Activated T-cell treated with anti-CD3 and anti-CD28 coated beads, Interleukin-2, amount 50 U/mL, for 72 hours (primary cell): Measurements from ENCODE around the gene MYOZ3. TPM values are rescaled to one million over a fixed set of nuclear protein-coding genes. Genes with fewer than 3 reads are reported as not detected.

ENCODE experiments used
- ATAC-seq, 2 donors: fragments of 150-1000 bp; cut with Tn5 transposase; replicated peaks in 1 of 2; 2 replicates each; pipeline ENCODE4 v1.10.0; 2021; ENCODE audit warnings: moderate library complexity in 2 of 2, mild to moderate bottlenecking in 1 of 2
- DNase-seq, 2 donors: peaks; one replicate each; pipeline ENCODE4 v3.0.0; 2021 to 2022; ENCODE audit warnings: mixed read lengths in 1 of 2
- H3K27ac Mint-ChIP-seq: one replicate; pipeline ENCODE4 v1.8.0; 2022; ENCODE audit warnings: mild to moderate bottlenecking, moderate library complexity, mixed read lengths
- H3K27me3 Mint-ChIP-seq: one replicate; pipeline ENCODE4 v1.8.0; 2022; ENCODE audit warnings: low read depth, mixed read lengths
- H3K36me3 Mint-ChIP-seq, 2 donors: one replicate each; pipeline ENCODE4 v1.8.0; 2022; ENCODE audit warnings: mixed read lengths in 2 of 2, mild to moderate bottlenecking in 1 of 2; ENCODE audit not compliant: insufficient read depth in 2 of 2
- H3K4me1 Mint-ChIP-seq: one replicate; pipeline ENCODE4 v1.8.0; 2022; ENCODE audit warnings: low read depth, mixed read lengths
- H3K4me3 Mint-ChIP-seq, 2 donors: one replicate each; pipeline ENCODE4 v1.8.0; 2022; ENCODE audit warnings: mild to moderate bottlenecking in 2 of 2, mixed read lengths in 2 of 2, moderate library complexity in 2 of 2
- H3K9me3 Mint-ChIP-seq, 2 donors: one replicate each; pipeline ENCODE4 v1.8.0; 2022; ENCODE audit warnings: mixed read lengths in 2 of 2
- total RNA-seq, 2 donors: library from RNA; stranded (reverse); gene quantifications; one replicate each; pipeline ENCODE4 v1.2.3, GENCODE V29; 2022

The MYOZ3 gene
- total RNA-seq, 2 donors from 2014 or later: 0.16 TPM; not detected in 1

DNA sequence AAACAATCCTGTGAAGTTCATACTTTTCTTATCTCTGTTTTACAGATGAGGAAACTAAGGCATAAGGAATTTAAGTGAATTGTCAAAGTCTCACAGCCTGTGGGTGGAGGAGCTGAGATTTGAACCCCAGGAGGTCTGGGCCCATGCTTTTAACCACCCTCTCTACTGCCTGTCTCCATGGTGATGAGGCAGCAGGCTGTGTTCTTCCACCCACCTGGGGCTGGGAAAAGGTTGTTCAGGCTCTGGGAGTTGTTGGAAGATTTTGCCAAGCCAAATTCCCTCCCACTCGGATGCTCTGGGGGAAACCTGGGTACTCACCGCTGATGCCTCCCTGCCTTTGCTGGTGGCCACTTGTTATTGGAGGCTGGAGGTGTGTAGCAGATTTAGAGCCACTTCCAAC lies 38.9 kb upstream of the MYOZ3 start:
- no peak for ATAC-seq
- no peaks in the 10 kb centered on the region for H3K9me3 Mint-ChIP-seq
- H3K36me3 Mint-ChIP-seq: peaks cover 0 to 2% of the 10 kb centered on the region in 2 donors
- peaks cover 18% of the 10 kb centered on the region for H3K4me1 Mint-ChIP-seq
- H3K27ac Mint-ChIP-seq: no peak overlapping the region
- peaks cover 17% of the 10 kb centered on the region for H3K27me3 Mint-ChIP-seq
- DNase-seq: no peak
- no peak overlapping the region for H3K4me3 Mint-ChIP-seq

DNA sequence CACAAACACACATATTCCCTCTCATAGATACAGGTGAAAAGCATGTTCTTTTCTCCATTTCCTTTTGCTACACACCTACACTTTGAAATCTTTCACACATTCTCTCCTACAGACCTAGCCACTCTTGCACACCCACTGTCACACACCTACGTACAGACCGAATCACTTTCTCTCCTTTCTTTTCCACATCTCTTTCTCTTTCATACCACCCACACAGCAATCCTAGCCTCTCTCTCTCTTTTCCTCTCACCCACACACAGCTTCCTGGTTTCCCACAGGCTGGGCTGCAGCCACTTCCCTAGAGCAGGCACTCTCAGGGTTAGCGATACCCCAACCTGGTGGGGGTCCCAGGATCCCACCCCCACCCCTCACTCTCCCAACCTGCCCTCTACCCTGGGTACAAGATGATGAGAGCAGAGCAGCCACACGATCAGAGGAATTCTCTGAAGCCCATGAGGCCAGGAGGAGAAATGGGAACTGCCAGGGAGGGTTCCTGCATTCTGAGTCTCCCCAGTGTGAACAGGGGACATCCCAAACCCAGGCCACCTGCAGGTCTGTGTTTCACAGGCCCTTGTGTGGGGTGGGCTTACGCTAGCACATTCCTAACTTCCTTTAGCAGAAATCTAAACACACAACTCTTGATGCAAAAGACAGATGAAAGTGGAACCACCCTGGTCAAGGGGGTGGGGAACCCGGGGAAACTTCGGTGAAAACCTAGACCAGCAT lies 37.7 kb upstream of the MYOZ3 start:
- Mint-ChIP-seq H3K36me3 (peaks cover 0 to 2% of the 10 kb centered on the region in 2 donors), H3K4me1 (peaks cover 18% of the 10 kb centered on the region), H3K4me3 (peak overlapping the region; percentile 83 to 85), H3K9me3 (no peaks in the 10 kb centered on the region), H3K27me3 (peaks cover 17% of the 10 kb centered on the region), H3K27ac (no peak overlapping the region)
- DNase-seq: no peak
- peak in 1 of 2 donors; percentile 10 for ATAC-seq

DNA sequence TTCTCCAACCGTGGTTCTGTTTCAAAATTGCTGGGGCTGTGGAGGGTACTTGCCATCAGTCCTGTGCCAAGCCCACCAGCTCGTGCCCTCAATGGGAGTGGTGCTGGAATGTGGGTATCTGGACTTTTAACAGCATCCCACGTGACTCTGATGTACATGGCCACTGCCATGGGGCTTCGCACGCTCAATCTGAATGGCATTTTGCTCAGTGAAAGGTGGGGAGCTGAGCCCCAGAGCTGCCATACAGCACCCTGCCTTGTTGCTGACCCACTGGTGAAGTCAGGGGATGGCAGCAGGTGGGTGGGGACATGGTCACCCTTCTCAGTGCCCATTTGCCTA lies 37.2 kb upstream of the MYOZ3 start:
- peaks cover 17% of the 10 kb centered on the region for H3K27me3 Mint-ChIP-seq
- ATAC-seq (peak in 1 of 2 donors; percentile 26), DNase-seq (no peak)
- peaks cover 18% of the 10 kb centered on the region for H3K4me1 Mint-ChIP-seq
- H3K36me3 Mint-ChIP-seq: peaks cover 0 to 2% of the 10 kb centered on the region in 2 donors
- no peaks in the 10 kb centered on the region for H3K9me3 Mint-ChIP-seq
- H3K27ac Mint-ChIP-seq: no peak overlapping the region
- H3K4me3 Mint-ChIP-seq: peak overlapping the region; percentile 83 to 85

DNA sequence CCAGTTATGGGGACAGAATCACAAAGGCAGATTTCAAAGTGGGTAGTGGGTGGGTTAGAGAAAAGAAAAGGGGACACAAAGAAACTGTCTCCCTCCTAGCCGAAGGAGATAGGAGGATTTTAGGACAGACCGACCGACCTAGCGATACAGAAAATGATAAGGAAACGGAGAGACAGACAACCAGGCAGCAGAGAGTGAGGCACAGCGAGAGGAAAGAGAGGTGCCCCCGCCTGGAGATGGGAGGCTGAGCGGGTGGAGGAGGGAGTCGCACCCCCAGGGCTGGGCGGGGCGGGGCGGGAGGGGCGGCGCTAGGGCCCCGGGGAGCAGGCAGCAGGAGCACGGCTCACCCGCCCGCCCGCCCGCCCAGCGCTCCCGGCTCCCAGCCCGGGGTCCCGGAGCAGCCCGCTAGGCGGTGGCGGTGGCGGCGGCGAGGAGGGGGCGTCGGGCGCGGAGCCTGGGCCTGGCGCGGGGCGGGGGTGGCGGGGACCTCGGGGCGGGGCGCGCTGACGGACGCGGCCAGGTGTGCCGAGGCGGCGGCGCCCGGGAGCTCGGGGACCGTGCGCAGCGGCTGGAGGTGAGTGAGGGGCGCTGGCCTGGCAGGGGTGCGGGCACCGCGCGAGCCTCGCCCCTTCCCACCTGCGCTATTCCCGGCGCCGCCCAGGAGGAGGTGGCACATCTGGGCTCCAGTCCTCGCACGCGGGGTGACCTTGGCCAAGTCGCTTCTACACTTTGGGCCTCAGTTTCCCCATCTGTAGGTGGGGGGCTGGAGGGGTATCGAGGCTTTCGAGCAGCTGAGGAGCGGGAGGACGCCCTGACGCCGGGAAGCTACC lies 36.5 kb upstream of the MYOZ3 start:
- peaks cover 17% of the 10 kb centered on the region for H3K27me3 Mint-ChIP-seq
- H3K9me3 Mint-ChIP-seq: no peaks in the 10 kb centered on the region
- peak overlapping the region; percentile 83 to 85 for H3K4me3 Mint-ChIP-seq
- H3K36me3 Mint-ChIP-seq: peaks cover 0 to 2% of the 10 kb centered on the region in 2 donors
- H3K27ac Mint-ChIP-seq: no peak overlapping the region
- H3K4me1 Mint-ChIP-seq: peaks cover 18% of the 10 kb centered on the region
- DNase-seq: peak; percentile 7 to 18
- peak; percentile 69 to 70 for ATAC-seq

DNA sequence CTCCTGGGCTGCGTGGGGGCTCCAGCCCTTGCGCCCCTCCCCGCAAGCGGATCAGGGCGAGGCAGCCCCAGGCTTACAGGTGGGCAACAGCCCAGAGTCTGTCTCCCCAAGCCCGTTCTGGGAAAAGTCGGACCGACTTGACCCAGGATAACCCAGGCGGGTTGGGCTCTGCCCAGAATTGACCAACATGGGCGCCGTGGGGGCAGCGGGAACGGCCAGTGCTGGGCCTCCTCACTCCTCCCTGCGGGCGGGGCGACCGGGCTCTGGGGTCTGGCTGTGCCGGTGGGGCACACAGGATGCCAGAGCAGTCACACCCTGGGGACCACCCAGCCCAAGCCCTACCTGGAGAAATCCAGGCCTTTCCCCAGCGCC lies 35.9 kb upstream of the MYOZ3 start:
- ATAC-seq: no peak
- Mint-ChIP-seq H3K27ac (no peak overlapping the region), H3K27me3 (peaks cover 17% of the 10 kb centered on the region), H3K36me3 (peaks cover 0 to 2% of the 10 kb centered on the region in 2 donors), H3K4me1 (peaks cover 18% of the 10 kb centered on the region), H3K9me3 (no peaks in the 10 kb centered on the region), H3K4me3 (peak overlapping the region in 1 of 2 donors; percentile 11)
- DNase-seq: no peak

DNA sequence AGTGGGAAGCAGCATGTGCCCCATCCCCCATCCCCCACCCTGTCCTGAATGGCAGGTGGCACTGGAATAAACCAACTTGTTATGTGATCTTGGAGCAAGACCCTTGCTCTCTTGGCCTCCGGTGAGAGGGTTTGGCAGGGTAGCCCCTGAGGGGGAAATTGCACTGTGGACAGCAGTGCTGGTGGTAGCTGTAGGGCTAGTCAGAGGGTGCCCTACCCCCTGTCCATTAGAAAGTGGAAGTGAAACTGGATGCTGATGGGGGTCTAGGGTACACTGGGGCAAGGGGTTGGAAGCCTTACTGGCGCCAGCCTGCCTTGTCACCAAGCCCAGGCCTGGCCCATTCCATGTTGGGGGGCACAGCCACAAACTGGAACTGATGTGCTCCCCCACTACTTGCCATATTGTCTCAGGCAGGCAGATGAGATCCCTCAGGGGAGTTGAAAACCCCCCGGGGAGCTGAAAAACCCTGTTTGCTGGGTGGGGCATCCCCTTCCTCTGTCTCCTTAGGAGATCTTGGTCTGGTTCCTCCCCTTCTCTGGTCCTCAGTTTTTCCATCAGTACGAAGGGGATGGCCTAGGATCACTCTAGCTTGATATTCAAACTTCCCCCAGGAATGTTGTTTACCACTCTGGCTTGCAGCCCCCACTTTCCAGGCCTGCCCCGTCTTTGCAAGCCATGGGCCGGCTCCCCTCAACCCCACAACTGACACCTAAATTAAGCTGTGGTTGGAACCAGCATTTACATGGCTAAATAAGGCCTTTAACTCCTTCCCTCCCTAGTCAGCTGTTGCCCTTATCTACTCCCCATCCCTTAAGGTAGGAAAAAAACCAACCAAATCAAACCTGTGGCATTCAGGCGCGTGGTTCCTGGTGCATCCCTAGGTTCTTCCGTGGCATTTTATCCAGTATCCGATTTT lies 35.0 kb upstream of the MYOZ3 start:
- Mint-ChIP-seq H3K27ac (no peak overlapping the region), H3K27me3 (peaks cover 17% of the 10 kb centered on the region), H3K4me1 (peaks cover 18% of the 10 kb centered on the region), H3K36me3 (peaks cover 0 to 2% of the 10 kb centered on the region in 2 donors), H3K4me3 (peak overlapping the region in 1 of 2 donors; percentile 7), H3K9me3 (no peaks in the 10 kb centered on the region)
- ATAC-seq: no peak
- no peak for DNase-seq

DNA sequence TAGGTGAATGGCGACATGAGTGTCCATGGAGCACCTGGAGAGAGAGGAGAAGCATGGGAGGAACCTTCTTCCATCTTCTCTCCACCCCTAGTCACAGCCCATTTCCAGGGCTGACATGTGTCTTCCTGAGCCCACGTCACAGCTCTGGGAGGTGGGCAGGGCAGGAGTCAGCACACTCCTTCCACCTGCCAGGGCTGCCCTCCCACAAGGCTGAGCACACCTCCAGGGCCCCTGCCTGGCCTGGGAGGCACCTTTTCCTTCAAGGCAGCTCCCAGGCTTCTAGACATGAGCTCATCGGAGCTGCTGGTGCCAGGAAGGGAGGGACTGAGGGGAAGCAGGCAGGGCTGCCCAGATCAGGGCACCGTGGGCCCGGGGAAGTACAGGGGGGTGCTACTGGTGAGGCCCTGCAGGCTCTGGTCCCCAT lies 34.2 kb upstream of the MYOZ3 start:
- DNase-seq (no peak), ATAC-seq (no peak)
- Mint-ChIP-seq H3K4me1 (peaks cover 18% of the 10 kb centered on the region), H3K36me3 (peaks cover 0 to 2% of the 10 kb centered on the region in 2 donors), H3K4me3 (no peak overlapping the region), H3K9me3 (no peaks in the 10 kb centered on the region), H3K27ac (no peak overlapping the region), H3K27me3 (peaks cover 17% of the 10 kb centered on the region)

DNA sequence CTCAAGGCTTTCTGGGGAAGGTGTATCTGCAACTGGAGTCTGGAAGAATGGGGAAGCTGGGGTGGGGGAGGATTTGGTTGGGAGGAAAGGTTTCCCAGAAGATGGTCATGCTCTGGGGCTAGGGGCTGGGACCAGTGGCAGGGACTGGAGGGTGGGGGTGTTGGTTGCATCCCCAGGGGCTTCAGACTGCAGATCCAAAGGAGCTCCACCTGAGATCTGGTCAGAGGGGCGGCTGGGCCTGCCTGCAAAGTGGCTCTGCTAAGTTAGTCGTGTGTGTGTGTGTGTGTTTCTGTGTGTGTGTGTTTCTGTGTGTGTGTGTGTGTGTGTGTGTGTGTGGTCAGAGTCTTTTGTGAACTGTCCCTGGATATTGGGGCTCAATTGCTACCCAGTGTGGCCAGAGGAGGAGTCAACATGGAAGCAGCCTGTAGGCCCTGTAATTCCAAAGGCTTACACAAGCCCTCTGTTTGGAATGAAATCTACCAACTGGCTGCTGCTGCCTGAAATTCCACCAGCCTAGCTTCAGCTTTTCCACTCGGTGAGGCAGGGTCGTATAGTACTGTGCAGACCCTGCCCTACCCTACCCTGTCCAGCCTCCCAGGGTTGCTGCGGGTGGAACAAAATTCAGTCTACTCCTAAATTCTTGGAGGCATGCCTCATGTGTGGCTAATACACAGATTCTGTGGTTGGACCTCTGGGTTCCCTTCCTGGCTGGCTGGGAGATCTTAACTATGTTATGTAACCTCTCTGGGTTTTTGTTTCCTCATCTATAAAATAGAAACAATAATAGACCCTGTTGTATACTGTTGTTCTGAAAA lies 33.1 kb upstream of the MYOZ3 start:
- ATAC-seq (no peak), DNase-seq (no peak)
- no peak overlapping the region for H3K27ac Mint-ChIP-seq
- no peaks in the 10 kb centered on the region for H3K9me3 Mint-ChIP-seq
- H3K4me1 Mint-ChIP-seq: peaks cover 15% of the 10 kb centered on the region
- peaks cover 17% of the 10 kb centered on the region for H3K27me3 Mint-ChIP-seq
- H3K36me3 Mint-ChIP-seq: peaks cover 0 to 2% of the 10 kb centered on the region in 2 donors
- H3K4me3 Mint-ChIP-seq: no peak overlapping the region

DNA sequence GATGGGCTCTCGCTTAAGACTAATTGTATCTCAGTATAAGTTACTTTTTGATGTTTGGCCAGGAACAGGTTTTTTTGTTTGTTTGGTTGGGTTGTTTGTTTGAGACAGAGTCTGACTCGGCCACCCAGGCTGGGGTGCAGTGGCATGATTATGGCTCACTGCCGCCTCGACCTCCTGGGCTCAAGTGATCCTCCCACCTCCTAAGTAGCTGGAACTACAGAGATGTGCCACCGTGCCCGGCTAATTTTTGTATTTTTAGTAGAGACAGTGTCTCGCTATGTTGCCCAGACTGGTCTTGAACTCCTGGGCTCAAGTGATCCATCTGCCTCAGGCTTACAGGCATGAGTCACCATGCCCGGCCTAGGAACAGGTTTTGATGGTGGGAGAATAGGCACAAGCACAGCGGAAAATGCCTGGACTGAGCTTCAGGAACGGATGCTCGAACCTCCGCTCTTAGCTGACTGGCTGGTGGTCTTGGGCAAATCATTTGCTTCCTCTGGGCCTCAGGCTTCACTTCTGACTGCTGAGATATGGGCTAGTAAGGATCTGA lies 32.0 kb upstream of the MYOZ3 start:
- H3K4me3 Mint-ChIP-seq: no peak overlapping the region
- peaks cover 5% of the 10 kb centered on the region for H3K4me1 Mint-ChIP-seq
- peaks cover 14% of the 10 kb centered on the region for H3K27me3 Mint-ChIP-seq
- H3K36me3 Mint-ChIP-seq: peaks cover 0 to 2% of the 10 kb centered on the region in 2 donors
- H3K9me3 Mint-ChIP-seq: no peaks in the 10 kb centered on the region
- DNase-seq (no peak), ATAC-seq (no peak)
- no peak overlapping the region for H3K27ac Mint-ChIP-seq

DNA sequence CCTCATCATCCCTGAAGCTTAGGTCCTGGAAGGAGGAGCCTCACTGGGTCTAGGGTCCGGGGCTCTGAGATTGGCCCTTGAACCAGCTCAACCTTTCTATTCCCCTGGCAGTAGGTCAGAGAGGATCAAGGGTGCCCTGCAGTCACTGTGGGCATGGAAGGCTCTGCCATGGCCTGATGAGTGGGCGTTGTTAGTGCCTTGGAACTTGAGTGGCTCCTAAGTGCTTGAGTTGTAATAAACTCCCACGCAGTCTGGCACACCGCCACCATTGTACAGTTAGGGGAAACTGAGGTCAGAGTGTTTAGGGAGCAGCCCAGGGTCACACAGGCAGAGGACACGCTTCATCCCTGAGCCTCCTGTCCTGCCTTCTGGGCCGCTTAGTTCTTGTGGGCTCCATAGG lies 31.0 kb upstream of the MYOZ3 start:
- H3K27me3 Mint-ChIP-seq: peaks cover 7% of the 10 kb centered on the region
- no peak overlapping the region for H3K4me3 Mint-ChIP-seq
- no peaks in the 10 kb centered on the region for H3K4me1 Mint-ChIP-seq
- no peak for DNase-seq
- H3K36me3 Mint-ChIP-seq: no peaks in the 10 kb centered on the region
- no peaks in the 10 kb centered on the region for H3K9me3 Mint-ChIP-seq
- no peak overlapping the region for H3K27ac Mint-ChIP-seq
- ATAC-seq: no peak

DNA sequence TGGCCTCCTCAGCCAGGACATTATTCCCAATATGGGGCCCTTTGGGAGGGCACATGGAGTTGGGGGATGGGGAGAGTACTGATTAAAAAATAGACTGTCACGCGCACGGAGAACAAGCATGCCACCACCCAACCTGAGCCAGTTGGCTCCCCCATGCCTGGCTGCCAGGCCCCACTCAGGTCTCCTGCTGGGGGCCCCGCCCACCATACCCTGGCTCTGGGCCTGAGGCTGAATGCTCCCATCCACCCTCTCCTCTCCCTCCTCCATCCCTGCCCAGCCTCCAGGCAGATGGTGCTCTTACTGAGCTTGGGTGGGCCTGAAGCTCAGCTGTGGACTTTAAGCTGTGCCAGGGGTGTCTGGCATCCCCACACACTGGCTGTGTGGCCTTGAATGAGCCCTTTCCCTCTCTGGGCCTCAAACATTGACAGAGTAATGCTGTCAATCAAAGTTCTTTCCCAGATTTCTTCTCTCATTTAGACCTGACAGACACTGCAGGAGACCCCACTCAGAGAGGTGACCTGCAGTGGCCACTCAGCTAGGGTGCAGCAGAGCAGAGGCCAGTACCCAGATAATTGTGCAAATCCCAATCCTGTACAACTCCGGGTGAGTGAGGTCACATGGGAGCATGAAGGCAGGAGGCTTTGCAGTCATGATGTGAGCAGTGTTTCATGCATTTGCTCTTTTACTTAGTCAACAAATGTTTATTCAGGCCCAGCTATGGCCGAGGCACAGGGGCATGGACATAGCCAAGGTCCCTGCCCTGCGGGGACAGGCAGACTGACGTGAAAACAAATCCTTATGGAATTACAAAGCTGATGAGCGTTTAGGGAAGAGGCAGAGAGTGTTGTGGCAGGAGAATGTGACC lies 30.4 kb upstream of the MYOZ3 start:
- no peak overlapping the region for H3K27ac Mint-ChIP-seq
- H3K4me3 Mint-ChIP-seq: no peak overlapping the region
- ATAC-seq (no peak), DNase-seq (no peak)
- no peaks in the 10 kb centered on the region for H3K9me3 Mint-ChIP-seq
- peaks cover 7% of the 10 kb centered on the region for H3K27me3 Mint-ChIP-seq
- no peaks in the 10 kb centered on the region for H3K36me3 Mint-ChIP-seq
- no peaks in the 10 kb centered on the region for H3K4me1 Mint-ChIP-seq
